Osteocyte (in vitro differentiated cells): Measurements from ENCODE around the gene STARD13. TPM values are rescaled to one million over a fixed set of nuclear protein-coding genes. Genes with fewer than 3 reads are reported as not detected.

ENCODE experiments used
- DNase-seq: peaks from one replicate; pipeline ENCODE4 v3.0.0; 2021; ENCODE audit warnings: mixed read lengths; ENCODE audit not compliant: unreplicated experiment; ENCODE audit errors: extremely low spot score
- H3K27ac Mint-ChIP-seq: one replicate; pipeline ENCODE4 v1.8.0; 2021; ENCODE audit warnings: mild to moderate bottlenecking, mixed read lengths; ENCODE audit not compliant: unreplicated experiment
- H3K27me3 Mint-ChIP-seq: one replicate; pipeline ENCODE4 v1.8.0; 2021; ENCODE audit warnings: mixed read lengths; ENCODE audit not compliant: unreplicated experiment
- H3K36me3 Mint-ChIP-seq: one replicate; pipeline ENCODE4 v1.8.0; 2021; ENCODE audit warnings: mixed read lengths; ENCODE audit not compliant: unreplicated experiment
- H3K4me1 Mint-ChIP-seq: one replicate; pipeline ENCODE4 v1.8.0; 2021; ENCODE audit warnings: mixed read lengths; ENCODE audit not compliant: unreplicated experiment
- H3K4me3 Mint-ChIP-seq: one replicate; pipeline ENCODE4 v1.8.0; 2021; ENCODE audit warnings: mild to moderate bottlenecking, moderate library complexity, mixed read lengths; ENCODE audit not compliant: unreplicated experiment
- H3K9me3 Mint-ChIP-seq: one replicate; pipeline ENCODE4 v1.8.0; 2021; ENCODE audit warnings: mixed read lengths; ENCODE audit not compliant: unreplicated experiment
- CTCF ChIP-seq: fragments of 200-600 bp; sonication (generic); IDR thresholded peaks from 2 replicates; pipeline ENCODE4 v1.5.0; 2021; ENCODE audit warnings: antibody characterized with exemption, mild to moderate bottlenecking, moderate library complexity
- total RNA-seq: library from RNA; stranded (reverse); gene quantifications from 2 replicates; pipeline ENCODE4 v1.2.1, GENCODE V29; 2021

The STARD13 gene
- total RNA-seq, 1 donor from 2014 or later = 72.0 TPM

GRCh38 chr13:33174931-33175330, 110.6 kb downstream of the STARD13 start:
- Mint-ChIP-seq H3K36me3 (peaks cover 18% of the 10 kb centered on the region), H3K27ac (peak overlapping the region; percentile 98), H3K4me3 (peak overlapping the region; percentile 19), H3K4me1 (peaks cover 91% of the 10 kb centered on the region), H3K9me3 (no peaks in the 10 kb centered on the region), H3K27me3 (no peaks in the 10 kb centered on the region)
- TF ChIP-seq CTCF = no peak
- no peak for DNase-seq

GRCh38 chr13:33174491-33174890, 111.1 kb downstream of the STARD13 start:
- Mint-ChIP-seq H3K4me1 (peaks cover 91% of the 10 kb centered on the region), H3K9me3 (no peaks in the 10 kb centered on the region), H3K36me3 (peaks cover 18% of the 10 kb centered on the region), H3K4me3 (no peak overlapping the region), H3K27me3 (no peaks in the 10 kb centered on the region), H3K27ac (peak overlapping the region; percentile 98)
- TF ChIP-seq CTCF = no peak
- no peak for DNase-seq

GRCh38 chr13:33172911-33173310, 112.6 kb downstream of the STARD13 start:
- no peak for DNase-seq
- Mint-ChIP-seq H3K27ac (peak overlapping the region; percentile 98), H3K4me3 (peak overlapping the region; percentile 6), H3K27me3 (no peaks in the 10 kb centered on the region), H3K4me1 (peaks cover 92% of the 10 kb centered on the region), H3K36me3 (peaks cover 15% of the 10 kb centered on the region), H3K9me3 (no peaks in the 10 kb centered on the region)
- no peak for TF ChIP-seq CTCF

- Mint-ChIP-seq H3K4me1 (peaks cover 95% of the 10 kb centered on the region), H3K4me3 (peak overlapping the region; percentile 42), H3K27ac (peak overlapping the region; percentile 98), H3K36me3 (peaks cover 15% of the 10 kb centered on the region), H3K27me3 (no peaks in the 10 kb centered on the region), H3K9me3 (no peaks in the 10 kb centered on the region)
- no peak for DNase-seq
- no peak for TF ChIP-seq CTCF
These were observed 113.2 kb downstream of the STARD13 start for GRCh38 chr13:33172400-33172799.

GRCh38 chr13:33169273-33169980, 116.1 kb downstream of the STARD13 start:
- peaks cover 78% of the 10 kb centered on the region for H3K4me1 Mint-ChIP-seq
- H3K27ac Mint-ChIP-seq = peak overlapping the region; percentile 98
- no peak overlapping the region for H3K4me3 Mint-ChIP-seq
- H3K27me3 Mint-ChIP-seq = no peaks in the 10 kb centered on the region
- no peaks in the 10 kb centered on the region for H3K9me3 Mint-ChIP-seq
- TF ChIP-seq CTCF = no peak
- H3K36me3 Mint-ChIP-seq = peaks cover 43% of the 10 kb centered on the region
- DNase-seq = no peak
